ENCODE data around the gene INSIG1. TPM values are rescaled to one million over a fixed set of nuclear protein-coding genes. Genes with fewer than 3 reads are reported as not detected.

INSIG1 gene
- total and polyA plus RNA-seq, 2 donors from 2014 or later = 24.6 to 25.7 TPM

DNA sequence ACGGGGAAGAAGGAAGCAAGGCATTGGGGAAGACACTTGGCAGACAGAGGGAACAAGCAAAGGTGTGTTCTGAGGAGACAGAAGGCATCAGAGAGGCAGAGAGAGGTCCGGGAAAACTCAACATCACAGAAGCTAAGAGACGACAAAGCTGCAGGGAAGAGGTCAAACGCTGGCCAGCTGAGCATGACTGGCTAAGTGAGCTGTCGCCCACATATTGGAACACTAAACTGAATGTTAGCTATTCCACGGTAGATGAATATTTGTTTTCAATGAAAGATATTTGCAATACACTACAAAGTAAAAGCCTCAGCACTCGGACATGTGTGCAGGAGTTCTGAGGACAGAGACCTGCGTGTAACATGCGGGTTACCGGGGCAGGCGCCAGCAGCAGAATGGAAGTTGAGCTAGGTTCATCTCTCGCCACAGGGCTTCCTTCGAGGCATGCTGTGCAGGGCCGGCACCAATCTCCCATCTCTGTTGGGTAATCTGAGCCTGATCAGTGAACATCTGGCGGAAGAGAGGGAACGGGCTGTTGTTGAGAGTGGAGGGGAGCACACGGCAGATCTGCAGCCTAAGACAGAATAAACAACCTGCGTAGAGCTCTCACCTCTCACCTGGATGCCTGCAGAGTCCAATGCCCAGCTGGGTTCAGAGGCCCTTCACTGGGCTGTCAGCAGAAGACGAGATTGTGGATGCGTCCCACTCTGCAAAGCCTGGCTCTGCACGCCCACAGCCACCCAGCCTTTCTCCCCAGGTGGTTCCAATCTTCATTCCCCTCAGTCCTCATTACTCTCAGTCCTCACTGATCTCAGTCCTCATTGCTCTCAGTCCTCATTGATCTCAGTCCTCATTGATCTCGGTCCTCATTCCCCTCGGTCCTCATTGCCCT, 35.9 kb downstream of the INSIG1 start:
- DNase-seq (no peak), FAIRE-seq (no peak)
- Histone ChIP-seq H3K27me3 (ENCODE audit: control insufficient read depth, insufficient read depth, low read length) (peaks cover 2% of the 10 kb centered on the region), H3K9me3 (ENCODE audit: control insufficient read depth in 2 of 3, insufficient read depth in 1 of 3, low read length in 3 of 3) (no peaks in the 10 kb centered on the region), H3K36me3 (ENCODE audit: control insufficient read depth in 2 of 3, insufficient read depth in 3 of 3, low read length in 3 of 3) (no peaks in the 10 kb centered on the region), H3K27ac (ENCODE audit: low read depth in 2 of 2, low read length in 2 of 2) (no peak overlapping the region), H3K9ac (ENCODE audit: low read length in 3 of 3) (no peak overlapping the region), H3K4me1 (ENCODE audit: control insufficient read depth in 2 of 3, insufficient read depth in 2 of 3, low read depth in 1 of 3, low read length in 3 of 3) (no peaks in the 10 kb centered on the region), H3K4me3 (ENCODE audit: low read length in 3 of 3) (no peak overlapping the region)
- intact Hi-C loops (cut with DNase I) = no loop called here
- TF ChIP-seq, protein P1, sequence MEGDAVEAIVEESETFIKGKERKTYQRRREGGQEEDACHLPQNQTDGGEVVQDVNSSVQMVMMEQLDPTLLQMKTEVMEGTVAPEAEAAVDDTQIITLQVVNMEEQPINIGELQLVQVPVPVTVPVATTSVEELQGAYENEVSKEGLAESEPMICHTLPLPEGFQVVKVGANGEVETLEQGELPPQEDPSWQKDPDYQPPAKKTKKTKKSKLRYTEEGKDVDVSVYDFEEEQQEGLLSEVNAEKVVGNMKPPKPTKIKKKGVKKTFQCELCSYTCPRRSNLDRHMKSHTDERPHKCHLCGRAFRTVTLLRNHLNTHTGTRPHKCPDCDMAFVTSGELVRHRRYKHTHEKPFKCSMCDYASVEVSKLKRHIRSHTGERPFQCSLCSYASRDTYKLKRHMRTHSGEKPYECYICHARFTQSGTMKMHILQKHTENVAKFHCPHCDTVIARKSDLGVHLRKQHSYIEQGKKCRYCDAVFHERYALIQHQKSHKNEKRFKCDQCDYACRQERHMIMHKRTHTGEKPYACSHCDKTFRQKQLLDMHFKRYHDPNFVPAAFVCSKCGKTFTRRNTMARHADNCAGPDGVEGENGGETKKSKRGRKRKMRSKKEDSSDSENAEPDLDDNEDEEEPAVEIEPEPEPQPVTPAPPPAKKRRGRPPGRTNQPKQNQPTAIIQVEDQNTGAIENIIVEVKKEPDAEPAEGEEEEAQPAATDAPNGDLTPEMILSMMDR (IDR thresholded peaks at IDR 0.05; ENCODE audit: borderline replicate concordance, extremely low read depth, insufficient read depth) = no peak

GRCh38 chr7:155336812-155337602, 39.3 kb downstream of the INSIG1 start:
- no peaks in the 10 kb centered on the region for H3K9me3 ChIP-seq (ENCODE audit: control insufficient read depth in 2 of 3, insufficient read depth in 1 of 3, low read length in 3 of 3)
- TF ChIP-seq, protein P1 (IDR thresholded peaks at IDR 0.05; ENCODE audit: borderline replicate concordance, extremely low read depth, insufficient read depth) = no peak
- H3K27me3 ChIP-seq (ENCODE audit: control insufficient read depth, insufficient read depth, low read length) = peaks cover 2% of the 10 kb centered on the region
- DNase-seq (no peak), FAIRE-seq (no peak)
- no peak overlapping the region for H3K27ac ChIP-seq (ENCODE audit: low read depth in 2 of 2, low read length in 2 of 2)
- intact Hi-C loops (cut with DNase I) = no loop called here
- no peak overlapping the region for H3K9ac ChIP-seq (ENCODE audit: low read length in 3 of 3)
- no peaks in the 10 kb centered on the region for H3K36me3 ChIP-seq (ENCODE audit: control insufficient read depth in 2 of 3, insufficient read depth in 3 of 3, low read length in 3 of 3)
- no peaks in the 10 kb centered on the region for H3K4me1 ChIP-seq (ENCODE audit: control insufficient read depth in 2 of 3, insufficient read depth in 2 of 3, low read depth in 1 of 3, low read length in 3 of 3)
- no peak overlapping the region for H3K4me3 ChIP-seq (ENCODE audit: low read length in 3 of 3)

DNA sequence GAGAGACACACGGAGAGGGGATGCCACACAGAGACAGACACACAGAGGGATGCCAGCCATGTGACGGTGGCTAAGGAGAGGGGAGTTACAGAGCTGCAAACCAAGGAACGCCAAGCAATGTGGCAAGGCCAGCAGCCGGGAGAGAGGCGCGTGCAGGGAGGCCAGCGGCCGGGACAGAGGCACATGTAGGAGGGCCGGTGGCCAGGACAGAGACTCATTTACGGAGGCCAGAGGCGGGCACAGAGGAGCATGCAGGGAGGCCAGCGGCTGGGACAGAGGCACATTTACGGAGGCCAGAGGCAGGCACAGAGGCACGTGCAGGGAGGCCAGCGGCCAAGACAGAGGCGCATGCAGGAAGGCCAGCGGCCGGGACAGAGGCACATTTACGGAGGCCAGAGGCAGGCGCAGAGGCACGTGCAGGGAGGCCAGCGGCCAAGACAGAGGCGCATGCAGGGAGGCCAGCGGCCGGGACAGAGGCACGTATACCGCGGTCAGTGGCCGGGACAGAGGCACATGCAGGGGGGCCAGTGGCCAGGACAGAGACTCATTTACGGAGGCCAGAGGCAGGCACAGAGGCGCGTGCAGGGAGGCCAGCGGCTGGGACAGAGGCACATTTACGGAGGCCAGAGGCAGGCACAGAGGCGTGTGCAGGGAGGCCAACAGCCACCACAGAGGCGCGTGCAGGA, 40.4 kb downstream of the INSIG1 start:
- Histone ChIP-seq H3K27me3 (ENCODE audit: control insufficient read depth, insufficient read depth, low read length) (peaks cover 2% of the 10 kb centered on the region), H3K4me1 (ENCODE audit: control insufficient read depth in 2 of 3, insufficient read depth in 2 of 3, low read depth in 1 of 3, low read length in 3 of 3) (no peaks in the 10 kb centered on the region), H3K9me3 (ENCODE audit: control insufficient read depth in 2 of 3, insufficient read depth in 1 of 3, low read length in 3 of 3) (no peaks in the 10 kb centered on the region), H3K4me3 (ENCODE audit: low read length in 3 of 3) (no peak overlapping the region), H3K9ac (ENCODE audit: low read length in 3 of 3) (no peak overlapping the region), H3K36me3 (ENCODE audit: control insufficient read depth in 2 of 3, insufficient read depth in 3 of 3, low read length in 3 of 3) (no peaks in the 10 kb centered on the region), H3K27ac (ENCODE audit: low read depth in 2 of 2, low read length in 2 of 2) (no peak overlapping the region)
- no peak for FAIRE-seq
- intact Hi-C loops (cut with DNase I) = no loop called here
- DNase-seq = no peak
- TF ChIP-seq, protein P1 (IDR thresholded peaks at IDR 0.05; ENCODE audit: borderline replicate concordance, extremely low read depth, insufficient read depth) = no peak
